ENCODE measurements around the gene PCYT1B. TPM values are rescaled to one million over a fixed set of nuclear protein-coding genes. Genes with fewer than 3 reads are reported as not detected.
A peak's percentile ranks its signal among the peaks of the same experiment; 100 is the strongest.

Gene PCYT1B
- total RNA-seq, 4 donors from 2014 or later, result 0.07 TPM; not detected in 3

- in situ Hi-C loops (cut with MboI; ENCODE audit: low sequenced_read_pairs in 4 of 4), result no loop called here
Measured at GRCh38 chrX:24692305-24692704, 45.2 kb upstream of the PCYT1B start.

GRCh38 chrX:24684048-24684447, 36.9 kb upstream of the PCYT1B start:
- H3K9me3 ChIP-seq, result no peaks in the 10 kb centered on the region
- no peaks in the 10 kb centered on the region for H3K36me3 ChIP-seq
- ATAC-seq, result no peak
- no peak for TF ChIP-seq CTCF (IDR thresholded peaks at IDR 0.05 in 4 of 5, conservative IDR thresholded peaks at IDR 0.05 in 1 of 5)
- no peak for TF ChIP-seq POLR2A (IDR thresholded peaks at IDR 0.05)
- intact Hi-C loops (cut with DNase I; ENCODE audit: low total_unique reads) (no loop called here), in situ Hi-C loops (cut with MboI; ENCODE audit: low sequenced_read_pairs in 4 of 4) (no loop called here)
- H3K27me3 ChIP-seq, result no peaks in the 10 kb centered on the region
- DNase-seq, result no peak
- H3K27ac ChIP-seq, result no peak overlapping the region
- H3K4me3 ChIP-seq, result no peak overlapping the region
- no peaks in the 10 kb centered on the region for H3K4me1 ChIP-seq

More at GRCh38 chrX:24692305-24692704, 45.2 kb upstream of the PCYT1B start:
- intact Hi-C loops (cut with DNase I; ENCODE audit: low total_unique reads), result loop anchor here (10.0 kb wide), 3 partner anchors 218 to 788 kb away; partner anchors contain the start of genes APOO and CXorf58
- H3K27me3 ChIP-seq, result no peaks in the 10 kb centered on the region
- peaks cover 7 to 19% of the 10 kb centered on the region in 2 donors for H3K4me1 ChIP-seq
- H3K36me3 ChIP-seq, result no peaks in the 10 kb centered on the region
- H3K27ac ChIP-seq, result no peak overlapping the region
- DNase-seq (no peak), ATAC-seq (no peak)
- H3K9me3 ChIP-seq, result no peaks in the 10 kb centered on the region
- no peak overlapping the region for H3K4me3 ChIP-seq
- TF ChIP-seq CTCF (IDR thresholded peaks at IDR 0.05 in 4 of 5, conservative IDR thresholded peaks at IDR 0.05 in 1 of 5) (no peak), POLR2A (IDR thresholded peaks at IDR 0.05) (no peak)

DNA sequence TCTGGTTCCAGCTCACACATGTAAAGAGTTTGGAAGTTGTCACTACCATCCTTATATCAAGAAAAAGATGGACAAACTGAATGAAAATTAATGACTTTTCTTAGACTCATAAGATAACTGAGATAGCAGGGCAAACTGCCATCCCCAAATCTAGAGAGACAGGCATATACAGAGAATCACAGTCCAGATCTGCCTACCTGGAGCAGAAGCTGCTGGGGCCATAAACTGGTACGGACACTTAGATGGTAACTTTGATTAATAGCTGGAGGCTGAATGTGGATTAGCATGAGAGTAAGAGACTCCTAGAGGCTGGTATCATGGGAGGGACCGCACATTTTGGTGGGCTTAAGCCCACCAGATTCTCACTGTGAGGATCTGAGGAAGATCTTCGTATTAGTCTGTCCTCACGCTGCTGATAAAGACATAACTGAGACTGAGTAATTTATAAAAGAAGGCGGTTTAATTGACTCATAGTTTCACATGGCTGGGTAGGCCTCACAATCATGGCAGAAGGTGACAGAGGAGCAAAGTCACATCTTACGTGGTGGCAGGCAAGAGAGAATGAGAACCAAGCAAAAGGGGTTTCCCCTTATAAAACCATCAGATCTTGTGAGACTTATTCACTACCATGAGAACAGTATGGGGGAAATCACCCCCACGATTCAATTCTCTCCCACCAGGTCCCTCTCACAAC, 35.7 kb upstream of the PCYT1B start:
- H3K4me1 ChIP-seq, result no peaks in the 10 kb centered on the region
- in situ Hi-C loops (cut with MboI; ENCODE audit: low sequenced_read_pairs in 4 of 4), result no loop called here
- no peak for DNase-seq
- intact Hi-C loops (cut with DNase I; ENCODE audit: low total_unique reads), result no loop called here
- TF ChIP-seq CTCF (IDR thresholded peaks at IDR 0.05 in 4 of 5, conservative IDR thresholded peaks at IDR 0.05 in 1 of 5) (no peak), POLR2A (IDR thresholded peaks at IDR 0.05) (no peak)
- no peaks in the 10 kb centered on the region for H3K9me3 ChIP-seq
- no peak overlapping the region for H3K4me3 ChIP-seq
- no peaks in the 10 kb centered on the region for H3K36me3 ChIP-seq
- H3K27me3 ChIP-seq, result no peaks in the 10 kb centered on the region
- ATAC-seq, result no peak
- H3K27ac ChIP-seq, result no peak overlapping the region

GRCh38 chrX:24676403-24677024, 29.4 kb upstream of the PCYT1B start:
- intact Hi-C loops (cut with DNase I; ENCODE audit: low total_unique reads) (no loop called here), in situ Hi-C loops (cut with MboI; ENCODE audit: low sequenced_read_pairs in 4 of 4) (no loop called here)
- Histone ChIP-seq H3K27ac (no peak overlapping the region), H3K9me3 (no peaks in the 10 kb centered on the region), H3K27me3 (no peaks in the 10 kb centered on the region), H3K4me3 (no peak overlapping the region), H3K36me3 (no peaks in the 10 kb centered on the region), H3K4me1 (no peaks in the 10 kb centered on the region)
- no peak for ATAC-seq
- DNase-seq, result no peak
- TF ChIP-seq CTCF (IDR thresholded peaks at IDR 0.05 in 4 of 5, conservative IDR thresholded peaks at IDR 0.05 in 1 of 5) (peak in 2 of 5 experiments; percentile 37 to 49), POLR2A (IDR thresholded peaks at IDR 0.05) (no peak)

Data from gastrocnemius medialis (tissue), 4 donors.